NCI-H526 (cell line): ENCODE results near the gene PEX6.
"Not testable (repeated sequence)": the region's sequence is repeated elsewhere in the genome, so short reads cannot be mapped to it uniquely, and the experiment has no call there.

Experiments
- DNase-seq, 2 experiments: peaks; one replicate each; lab custom pipeline; 2025; lab: John Stamatoyannopoulos, UW

The PEX6 gene

GRCh38 chr6:42967228-42967627 is 11.8 kb downstream of the PEX6 start:
- no peak for DNase-seq

DNA sequence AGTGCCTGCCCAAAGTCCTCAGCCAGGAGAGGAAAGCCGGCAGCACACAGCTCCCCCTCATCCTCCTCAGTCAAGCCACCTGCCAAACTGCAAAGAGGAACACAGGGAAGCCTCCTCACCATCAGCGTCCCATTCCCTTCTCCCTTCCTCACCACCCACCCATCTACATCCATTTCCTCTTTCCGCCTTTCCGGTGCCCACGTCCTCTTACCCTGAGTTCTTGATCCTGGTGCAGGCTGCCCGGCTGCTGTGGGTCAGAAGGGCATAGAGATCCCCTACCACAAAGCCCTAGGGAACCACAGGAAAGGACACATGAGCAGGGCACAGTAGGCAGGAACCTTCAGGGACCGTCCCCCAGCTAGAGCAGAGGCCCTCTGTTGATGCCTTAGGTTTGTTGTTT is 12.4 kb downstream of the PEX6 start:
- DNase-seq: no peak

GRCh38 chr6:42963855-42964605 is 15.0 kb downstream of the PEX6 start:
- DNase-seq: peak; percentile 53 to 77

DNA sequence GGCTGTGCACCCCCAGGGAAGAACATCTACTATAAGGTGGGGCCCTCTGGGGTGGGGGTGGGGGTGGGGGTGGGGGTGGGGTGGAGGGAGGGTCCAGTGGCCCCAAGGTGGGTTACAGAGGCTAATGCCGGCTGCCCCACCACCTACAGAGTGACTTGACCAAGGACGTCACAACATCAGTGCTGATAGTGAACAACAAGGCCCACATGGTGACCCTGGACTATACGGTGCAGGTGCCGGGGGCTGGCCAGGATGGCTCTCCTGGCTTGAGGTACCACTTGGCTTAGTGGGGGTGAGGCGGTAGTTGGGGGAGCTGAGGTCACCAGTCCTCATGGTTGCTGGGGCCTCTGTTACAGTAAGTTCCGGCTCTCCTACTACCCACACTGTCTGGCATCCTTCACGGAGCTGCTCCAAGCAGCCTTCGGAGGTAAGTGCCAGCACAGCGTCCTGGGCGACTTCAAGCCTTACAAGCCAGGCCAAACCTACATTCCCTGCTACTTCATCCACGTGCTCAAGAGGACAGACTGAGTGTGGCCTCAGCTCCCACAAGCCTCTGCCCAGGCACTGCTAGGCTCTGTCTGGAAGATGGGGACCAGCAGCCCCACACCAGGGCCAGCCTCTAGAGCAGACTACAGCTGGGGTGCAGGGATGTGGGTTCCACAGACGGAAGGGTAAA is 15.7 kb downstream of the PEX6 start:
- no peak for DNase-seq

GRCh38 chr6:42962502-42963178 is 16.3 kb downstream of the PEX6 start:
- DNase-seq: no peak

DNA sequence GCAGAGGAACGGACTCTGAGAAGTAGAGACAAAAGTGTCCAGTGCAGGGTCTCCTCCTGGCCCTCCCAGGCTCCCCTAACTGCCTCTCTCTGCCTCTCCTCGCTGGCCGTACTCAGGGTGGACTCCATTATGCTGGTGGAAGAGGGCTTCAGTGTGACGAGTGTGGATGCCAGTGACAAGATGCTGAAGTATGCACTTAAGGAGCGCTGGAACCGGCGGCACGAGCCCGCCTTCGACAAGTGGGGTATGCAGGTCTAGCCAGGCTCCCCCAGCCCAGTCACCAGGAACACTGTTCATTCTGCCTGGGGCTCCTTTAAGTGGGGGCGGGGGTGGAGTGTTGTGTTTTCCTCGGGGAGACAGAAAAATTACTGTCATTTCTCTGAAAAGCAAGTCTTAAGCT is 16.9 kb downstream of the PEX6 start:
- DNase-seq: no peak

DNA sequence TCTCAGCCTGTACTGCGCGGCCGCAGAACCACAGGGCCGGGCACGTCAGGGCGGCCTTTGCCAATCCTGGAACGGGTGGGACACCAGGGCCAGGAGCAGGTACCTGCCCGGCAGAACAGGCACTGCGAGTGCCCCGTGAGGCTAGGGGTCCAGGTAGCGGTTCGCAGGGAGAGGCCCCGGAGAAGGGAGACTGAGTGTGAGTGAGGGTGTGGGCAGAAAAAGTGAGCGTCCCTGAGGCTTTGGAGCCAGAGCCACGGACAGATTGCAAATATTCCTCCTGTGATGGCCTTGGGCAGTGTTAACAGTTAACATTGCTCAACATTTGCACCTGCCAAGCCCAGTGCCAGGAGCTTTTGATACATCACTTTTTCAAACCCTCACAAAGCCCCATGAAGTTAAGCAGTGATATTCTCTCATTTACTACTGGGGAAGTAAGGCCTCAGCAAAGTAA is 17.9 kb downstream of the PEX6 start:
- peak in 1 of 2 experiments; percentile 63 for DNase-seq

GRCh38 chr6:42960243-42961019 is 18.6 kb downstream of the PEX6 start, which contains the start of gene GNMT:
Gene GNMT, plus strand, starts transcription at chr6:42960754. Its CDS starts 14 bp downstream, at chr6:42960768.
- DNase-seq: peak; percentile 32 to 78

GRCh38 chr6:42959917-42960242 is 19.1 kb downstream of the PEX6 start:
- no peak for DNase-seq

- DNase-seq: no peak
Observed at GRCh38 chr6:42958125-42958524, 20.9 kb downstream of the PEX6 start.

GRCh38 chr6:42954405-42954804 is 24.6 kb downstream of the PEX6 start:
- DNase-seq: not testable (repeated sequence)

GRCh38 chr6:42952389-42952788 is 26.6 kb downstream of the PEX6 start:
- no peak for DNase-seq

GRCh38 chr6:42947950-42948349 is 31.0 kb downstream of the PEX6 start:
- no peak for DNase-seq

DNA sequence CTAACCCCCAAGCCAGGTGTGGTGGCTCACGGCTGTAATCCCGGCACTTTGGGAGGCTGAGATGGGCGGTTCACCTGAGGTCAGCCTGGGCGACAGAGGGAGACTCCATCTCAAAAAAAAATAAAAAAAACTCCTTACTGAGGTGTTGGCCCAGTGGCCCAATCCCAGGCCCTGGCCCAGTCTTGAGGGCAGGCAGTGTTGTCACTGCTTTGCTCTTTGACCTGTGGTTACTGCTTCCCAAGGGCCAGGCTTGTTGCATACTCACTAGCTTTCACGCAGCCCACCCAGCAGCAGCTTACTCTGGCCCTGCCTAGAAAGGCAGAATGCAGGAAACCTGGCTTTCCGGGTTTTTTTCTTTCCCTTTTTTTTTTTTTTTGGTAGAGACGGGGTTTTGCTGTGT is 36.5 kb downstream of the PEX6 start:
- no peak for DNase-seq

GRCh38 chr6:42941356-42941755 is 37.6 kb downstream of the PEX6 start:
- DNase-seq: not testable (repeated sequence)

DNA sequence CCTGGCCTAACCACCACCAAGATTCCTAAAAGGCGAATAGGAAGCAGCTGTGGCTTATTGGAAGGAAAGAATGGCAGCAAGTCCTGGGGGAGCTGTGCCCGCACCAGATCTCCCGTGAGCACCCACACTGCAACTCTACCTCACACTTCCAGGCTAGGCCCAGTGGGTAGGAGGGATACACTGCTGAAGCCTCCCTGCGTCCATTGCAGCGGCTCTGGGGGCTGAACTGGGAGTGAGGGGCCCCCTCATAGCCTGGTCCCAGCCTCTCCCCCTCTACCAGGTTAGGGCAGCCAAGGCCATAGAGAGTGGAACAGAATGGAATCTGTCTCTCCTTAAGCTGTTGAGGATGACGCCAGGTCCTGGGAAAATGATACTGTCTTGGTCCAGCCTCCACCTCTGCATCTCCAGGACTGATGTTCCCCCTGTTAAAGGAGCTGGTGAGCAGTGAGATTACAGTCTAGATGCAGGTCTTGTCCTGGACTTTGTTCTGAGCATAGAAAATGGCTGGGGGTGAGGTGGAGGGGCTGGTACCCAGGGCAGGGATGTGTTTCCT is 38.4 kb downstream of the PEX6 start:
- no peak for DNase-seq

GRCh38 chr6:42939810-42940167 is 39.2 kb downstream of the PEX6 start:
- no peak for DNase-seq

- no peak for DNase-seq
Observed at GRCh38 chr6:42938987-42939809, 39.8 kb downstream of the PEX6 start.

DNA sequence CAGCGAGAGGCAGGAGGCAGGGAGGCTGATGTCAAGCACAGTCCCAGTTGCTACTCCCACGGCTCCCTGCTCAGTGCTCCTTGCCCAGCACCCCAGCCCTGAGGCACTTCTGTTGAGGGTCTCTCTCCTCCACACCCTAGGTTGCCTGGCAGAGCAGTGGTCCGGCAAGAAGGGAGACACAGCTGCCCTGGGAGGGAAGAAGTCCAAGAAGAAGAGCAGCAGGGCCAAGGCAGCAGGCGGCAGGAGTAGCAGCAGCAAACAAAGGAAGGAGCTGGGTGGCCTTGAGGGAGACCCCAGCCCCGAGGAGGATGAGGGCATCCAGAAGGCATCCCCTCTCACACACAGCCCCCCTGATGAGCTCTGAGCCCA is 40.6 kb downstream of the PEX6 start:
- DNase-seq: no peak

GRCh38 chr6:42937548-42938427 is 41.2 kb downstream of the PEX6 start:
- no peak for DNase-seq
